Ovary (tissue), 9 donors: Measurements from ENCODE around the gene TSPAN19. TPM values are rescaled to one million over a fixed set of nuclear protein-coding genes. Genes with fewer than 3 reads are reported as not detected.

Source experiments
- DNase-seq, 5 donors: peaks; one replicate each; pipeline ENCODE4 v3.0.0-alpha.2; 2019 to 2020
- H3K27ac ChIP-seq, 2 donors: fragments of 200-600 bp; one replicate each; pipeline versions ENCODE4 v1.5.1 to v1.8.0; 2019 to 2022
- H3K27me3 ChIP-seq: fragments of 200-600 bp; one replicate; pipeline ENCODE4 v1.8.0; 2022
- H3K36me3 ChIP-seq: fragments of 200-600 bp; sonication (generic); one replicate; pipeline ENCODE4 v1.5.1; 2019
- H3K4me1 ChIP-seq: one replicate; pipeline ENCODE4 v1.8.1; 2013; ENCODE audit warnings: mild to moderate bottlenecking, moderate library complexity; ENCODE audit not compliant: insufficient read depth
- H3K4me3 ChIP-seq: fragments of 200-600 bp; sonication (generic); one replicate; pipeline ENCODE4 v1.5.1; 2017
- H3K9me3 ChIP-seq, 2 donors: fragments of 200-600 bp in 1 of 2; sonication (generic) in 1 of 2; one replicate each; pipeline versions ENCODE4 v1.5.1 to v1.8.1; 2013 to 2019; ENCODE audit warnings: mild to moderate bottlenecking in 1 of 2, moderate library complexity in 1 of 2
- EP300 ChIP-seq: sonication (generic); formaldehyde crosslinking; IDR thresholded peaks from one replicate; pipeline ENCODE4 v1.6.1; 2017; ENCODE audit warnings: antibody characterized with exemption
- POLR2A ChIP-seq: fragments of 450-650 bp; IDR thresholded peaks from one replicate; pipeline ENCODE4 v1.6.1; 2017; ENCODE audit warnings: antibody characterized with exemption, mild to moderate bottlenecking, moderate library complexity
- WGBS, 3 donors: extraction: QIAGEN DNeasy Blood & Tissue Kit in 1 of 3; methylation state at CpG; one replicate each; pipeline versions ENCODE4 v1.1.5 to v1.1.7; 2013 to 2017; 5-methylcytosine and 5-hydroxymethylcytosine counted together
- intact Hi-C, 4 donors: fragments of 100-400 bp; cut with DNase I; formaldehyde crosslinking; loops; one replicate each; pipeline versions ENCODE4 v1.11.0 to v1.15.1; 2022 to 2023
- polyA plus RNA-seq, 2 donors: library from polyadenylated mRNA; stranded (reverse); fragments of 200-250 nt in 1 of 2; fragments of 350-450 nt in 1 of 2; fragmentation: Illumina TruSeq in 1 of 2; extraction: RNeasy Lipid Tissue Mini Kit (QIAGEN cat#74804) in 1 of 2; gene quantifications; one replicate each; pipeline ENCODE4 v1.2.3, GENCODE V29; 2013 to 2014
- total RNA-seq, 7 donors: library from RNA; depleted of rRNA in 2 of 7; stranded (reverse); fragments of >200 nt in 2 of 7; fragmentation: NEBNext Ultra II Directional in 3 of 7; extraction: Animal tissue kit (Norgen Biotek cat#: 25700) in 3 of 7; gene quantifications; one replicate each; pipeline versions ENCODE4 v1.1.0 to v1.2.4, GENCODE V29; 2016 to 2023
- TF ChIP-seq, protein P1 (sequence below), 3 donors: fragments of 450-650 bp in 2 of 3; fragments of 200-600 bp in 1 of 3; IDR thresholded peaks; one replicate each; pipeline versions ENCODE4 v1.5.1 to v1.8.0; 2016 to 2022; ENCODE audit warnings: antibody characterized with exemption in 3 of 3, mild to moderate bottlenecking in 1 of 3
- donor health status: DM: no; HTN: no; CAD: no; lungs with moderate emphysema.
- donor health status: DM: no; HTN: no; CAD: no.
- donor health status: Bipolar disorder and iron deficiency.
- donor health status: DM: yes; HTN: yes; CAD: no.
- donor health status: DM: no; HTN: no; CAD: no.
- donor health status: DM: yes; HTN: yes; CAD: no.

The TSPAN19 gene
- total and polyA plus RNA-seq, 9 donors: not detected

DNA sequence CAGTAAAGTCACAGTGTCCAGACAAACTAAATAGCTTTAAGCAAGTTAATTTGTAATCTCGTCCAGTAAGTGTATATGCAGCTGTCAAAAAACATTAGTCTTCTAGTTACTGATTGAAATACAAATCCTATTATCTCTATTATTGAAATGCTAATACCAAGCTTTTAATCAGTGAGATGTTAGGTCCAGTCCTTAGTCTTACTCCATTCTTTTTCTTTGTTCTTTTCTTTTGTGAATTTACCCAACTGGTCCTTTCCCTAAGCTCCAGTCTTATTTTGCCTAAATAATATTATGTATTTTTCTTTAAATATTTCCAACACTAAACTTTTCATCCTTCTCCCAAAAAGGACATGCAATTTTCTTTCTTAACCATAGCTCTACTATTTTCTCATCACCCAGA, 57.2 kb downstream of the TSPAN19 start:
- Histone ChIP-seq H3K27ac (no peak overlapping the region), H3K4me1 (no peaks in the 10 kb centered on the region), H3K27me3 (no peaks in the 10 kb centered on the region), H3K36me3 (no peaks in the 10 kb centered on the region), H3K4me3 (no peak overlapping the region), H3K9me3 (no peaks in the 10 kb centered on the region)
- DNase-seq: no peak
- TF ChIP-seq, protein P1, sequence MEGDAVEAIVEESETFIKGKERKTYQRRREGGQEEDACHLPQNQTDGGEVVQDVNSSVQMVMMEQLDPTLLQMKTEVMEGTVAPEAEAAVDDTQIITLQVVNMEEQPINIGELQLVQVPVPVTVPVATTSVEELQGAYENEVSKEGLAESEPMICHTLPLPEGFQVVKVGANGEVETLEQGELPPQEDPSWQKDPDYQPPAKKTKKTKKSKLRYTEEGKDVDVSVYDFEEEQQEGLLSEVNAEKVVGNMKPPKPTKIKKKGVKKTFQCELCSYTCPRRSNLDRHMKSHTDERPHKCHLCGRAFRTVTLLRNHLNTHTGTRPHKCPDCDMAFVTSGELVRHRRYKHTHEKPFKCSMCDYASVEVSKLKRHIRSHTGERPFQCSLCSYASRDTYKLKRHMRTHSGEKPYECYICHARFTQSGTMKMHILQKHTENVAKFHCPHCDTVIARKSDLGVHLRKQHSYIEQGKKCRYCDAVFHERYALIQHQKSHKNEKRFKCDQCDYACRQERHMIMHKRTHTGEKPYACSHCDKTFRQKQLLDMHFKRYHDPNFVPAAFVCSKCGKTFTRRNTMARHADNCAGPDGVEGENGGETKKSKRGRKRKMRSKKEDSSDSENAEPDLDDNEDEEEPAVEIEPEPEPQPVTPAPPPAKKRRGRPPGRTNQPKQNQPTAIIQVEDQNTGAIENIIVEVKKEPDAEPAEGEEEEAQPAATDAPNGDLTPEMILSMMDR (IDR thresholded peaks at IDR 0.05): no peak
- TF ChIP-seq EP300 (no peak), POLR2A (no peak)
- intact Hi-C loops: no loop called here
- 17 to 31% (median 20%) methylated on average over 1 of the region's 1 CpG for WGBS, 3 donors

DNA sequence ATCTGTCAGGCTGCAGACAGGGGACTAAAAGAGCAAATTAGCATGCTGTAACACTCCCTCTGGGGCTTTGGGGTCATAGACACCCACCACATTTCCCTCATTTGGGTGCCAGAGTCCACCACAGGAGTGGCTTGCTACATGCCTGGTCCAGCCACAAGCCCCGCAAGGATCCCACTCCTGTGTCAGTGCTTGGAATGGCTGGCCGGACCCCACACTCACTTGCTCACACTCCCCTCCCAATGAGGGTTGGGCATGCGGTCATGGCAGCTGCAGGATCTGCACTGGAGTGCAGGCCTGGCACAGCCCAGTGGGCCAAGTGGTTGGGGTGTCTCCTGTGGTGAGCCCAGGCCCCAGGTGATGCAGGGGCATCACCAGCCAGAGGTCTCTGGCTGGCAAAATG, 59.9 kb downstream of the TSPAN19 start:
- 85 to 96% (median 93%) methylated on average over 3 of the region's 3 CpGs for WGBS, 3 donors
- H3K9me3 ChIP-seq: no peaks in the 10 kb centered on the region
- no peaks in the 10 kb centered on the region for H3K27me3 ChIP-seq
- DNase-seq: no peak
- H3K4me1 ChIP-seq: no peaks in the 10 kb centered on the region
- H3K4me3 ChIP-seq: no peak overlapping the region
- H3K27ac ChIP-seq: no peak overlapping the region
- TF ChIP-seq EP300 (no peak), POLR2A (no peak)
- TF ChIP-seq, protein P1 (IDR thresholded peaks at IDR 0.05): no peak
- intact Hi-C loops: no loop called here
- H3K36me3 ChIP-seq: no peaks in the 10 kb centered on the region

DNA sequence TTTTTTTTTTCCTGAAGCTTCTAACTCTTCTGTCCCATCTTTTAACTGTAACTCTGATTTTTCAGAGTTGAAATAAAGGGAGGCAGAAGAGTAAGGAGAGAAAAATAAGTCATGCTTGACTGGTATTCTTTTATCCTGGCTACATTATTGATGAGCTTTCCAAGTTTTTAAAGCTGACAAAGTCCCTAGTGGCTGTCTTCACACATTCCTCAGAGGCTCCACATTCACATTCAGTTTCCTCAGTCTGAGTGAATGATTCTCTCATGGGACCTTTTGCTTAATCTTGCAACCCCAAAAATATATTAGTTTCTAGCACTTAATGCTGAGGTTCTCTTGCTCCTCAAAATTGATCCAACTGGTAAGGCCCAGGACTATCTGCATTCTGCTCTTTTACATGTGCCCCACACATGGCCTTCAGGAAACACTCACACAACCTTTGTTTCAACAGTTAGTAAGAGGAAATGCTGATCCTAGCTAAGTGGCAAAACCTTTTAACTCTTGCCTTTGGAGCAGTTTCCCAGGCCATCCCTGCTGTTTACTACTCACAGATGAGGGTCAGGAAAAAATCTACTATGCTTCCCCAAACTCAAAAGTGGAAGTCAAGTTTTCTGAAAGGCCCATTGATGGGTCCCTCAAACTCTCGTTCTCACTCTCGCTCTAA, 61.8 kb downstream of the TSPAN19 start:
- TF ChIP-seq EP300: no peak
- TF ChIP-seq, protein P1 (IDR thresholded peaks at IDR 0.05): no peak
- no peak for TF ChIP-seq POLR2A
- Histone ChIP-seq H3K9me3 (no peaks in the 10 kb centered on the region), H3K4me1 (no peaks in the 10 kb centered on the region), H3K36me3 (no peaks in the 10 kb centered on the region), H3K27ac (no peak overlapping the region), H3K27me3 (no peaks in the 10 kb centered on the region), H3K4me3 (no peak overlapping the region)
- intact Hi-C loops: no loop called here
- WGBS, 3 donors: 87 to 97% (median 92%) methylated on average over 2 of the region's 2 CpGs
- DNase-seq: no peak

DNA sequence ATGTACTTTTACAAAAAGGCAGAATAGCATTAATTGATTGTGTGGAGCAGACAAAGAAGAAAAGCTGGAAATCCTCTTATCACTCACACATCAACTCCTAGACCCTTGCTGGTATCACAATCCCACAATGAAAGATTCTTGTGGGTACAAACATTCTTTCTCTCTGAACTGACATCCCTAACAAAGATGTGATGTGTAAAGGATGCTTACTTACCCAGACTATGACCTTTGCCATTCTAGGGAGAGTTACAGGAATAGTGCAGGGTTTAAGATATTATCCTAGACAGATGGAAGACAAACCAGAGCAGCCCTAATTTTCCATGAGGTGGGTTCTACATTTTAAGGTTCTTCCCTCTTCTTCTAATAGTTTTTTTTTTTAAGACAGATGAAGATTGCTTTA, 63.1 kb downstream of the TSPAN19 start:
- no peaks in the 10 kb centered on the region for H3K27me3 ChIP-seq
- H3K36me3 ChIP-seq: no peaks in the 10 kb centered on the region
- TF ChIP-seq POLR2A (no peak), EP300 (no peak)
- TF ChIP-seq, protein P1 (IDR thresholded peaks at IDR 0.05): no peak
- no peak for DNase-seq
- H3K4me3 ChIP-seq: no peak overlapping the region
- intact Hi-C loops: no loop called here
- H3K4me1 ChIP-seq: no peaks in the 10 kb centered on the region
- no peaks in the 10 kb centered on the region for H3K9me3 ChIP-seq
- H3K27ac ChIP-seq: no peak overlapping the region
